Astrocyte of the spinal cord (primary cell): ENCODE measurements around the gene OR1F1.
"Not testable (repeated sequence)": the region's sequence is repeated elsewhere in the genome, so short reads cannot be mapped to it uniquely, and the experiment has no call there.

Source experiments
- DNase-seq: peaks from one replicate; pipeline ENCODE4 v3.0.0; 2011; ENCODE audit warnings: low read depth, low spot score
- H3K4me3 ChIP-seq: 2 replicates; pipeline ENCODE4 v1.5.1; 2011; ENCODE audit warnings: low read depth, mild to moderate bottlenecking, low read length, moderate library complexity
- in situ Hi-C: cut with HindIII; loops from 2 replicates; pipeline ENCODE4 v1.10.0; 2017; ENCODE audit warnings: low sequenced_read_pairs
- TF ChIP-seq, protein P1 (sequence below): IDR thresholded peaks from 2 replicates; pipeline ENCODE4 v1.5.1; 2012; ENCODE audit warnings: low read depth, mild to moderate bottlenecking, low read length, inconsistent platforms

Gene OR1F1

DNA sequence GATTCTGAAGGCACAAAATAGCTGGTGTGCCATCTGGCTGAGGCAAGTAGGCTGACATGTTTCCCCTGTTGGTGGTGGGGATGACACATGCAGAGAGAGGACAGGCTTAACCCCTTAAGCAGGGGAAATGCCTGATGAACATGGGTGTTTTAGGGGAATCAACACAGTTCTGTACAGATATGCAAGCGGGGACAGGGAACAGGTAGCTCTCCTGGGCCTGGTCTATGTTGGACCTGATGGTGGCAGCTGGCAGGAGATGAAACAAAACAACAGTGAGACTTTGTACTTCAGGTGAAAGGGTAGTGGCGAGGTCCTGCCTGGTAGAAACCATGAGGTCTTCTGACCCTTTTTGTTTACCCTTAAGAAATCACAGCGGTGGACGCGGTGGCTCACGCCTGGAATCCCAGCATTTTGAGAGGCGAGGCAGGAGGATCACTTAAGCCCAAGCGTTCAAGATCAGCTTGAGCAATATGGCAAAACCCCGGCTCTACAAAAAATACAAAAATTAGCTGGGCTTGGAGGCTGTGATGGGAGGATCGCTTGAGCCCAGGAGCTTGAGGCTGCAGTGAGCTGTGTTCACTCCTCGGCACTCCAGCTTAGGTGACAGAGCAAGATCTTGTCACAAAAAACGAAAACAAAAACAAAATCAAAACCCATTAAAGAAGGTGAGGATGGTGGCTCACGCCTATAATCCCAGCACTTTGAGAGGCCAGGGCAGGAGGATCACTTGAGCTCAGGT, 10.5 kb downstream of the OR1F1 start:
- in situ Hi-C loops: no loop called here
- TF ChIP-seq, protein P1, sequence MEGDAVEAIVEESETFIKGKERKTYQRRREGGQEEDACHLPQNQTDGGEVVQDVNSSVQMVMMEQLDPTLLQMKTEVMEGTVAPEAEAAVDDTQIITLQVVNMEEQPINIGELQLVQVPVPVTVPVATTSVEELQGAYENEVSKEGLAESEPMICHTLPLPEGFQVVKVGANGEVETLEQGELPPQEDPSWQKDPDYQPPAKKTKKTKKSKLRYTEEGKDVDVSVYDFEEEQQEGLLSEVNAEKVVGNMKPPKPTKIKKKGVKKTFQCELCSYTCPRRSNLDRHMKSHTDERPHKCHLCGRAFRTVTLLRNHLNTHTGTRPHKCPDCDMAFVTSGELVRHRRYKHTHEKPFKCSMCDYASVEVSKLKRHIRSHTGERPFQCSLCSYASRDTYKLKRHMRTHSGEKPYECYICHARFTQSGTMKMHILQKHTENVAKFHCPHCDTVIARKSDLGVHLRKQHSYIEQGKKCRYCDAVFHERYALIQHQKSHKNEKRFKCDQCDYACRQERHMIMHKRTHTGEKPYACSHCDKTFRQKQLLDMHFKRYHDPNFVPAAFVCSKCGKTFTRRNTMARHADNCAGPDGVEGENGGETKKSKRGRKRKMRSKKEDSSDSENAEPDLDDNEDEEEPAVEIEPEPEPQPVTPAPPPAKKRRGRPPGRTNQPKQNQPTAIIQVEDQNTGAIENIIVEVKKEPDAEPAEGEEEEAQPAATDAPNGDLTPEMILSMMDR: no peak
- H3K4me3 ChIP-seq: no peak overlapping the region
- no peak for DNase-seq

DNA sequence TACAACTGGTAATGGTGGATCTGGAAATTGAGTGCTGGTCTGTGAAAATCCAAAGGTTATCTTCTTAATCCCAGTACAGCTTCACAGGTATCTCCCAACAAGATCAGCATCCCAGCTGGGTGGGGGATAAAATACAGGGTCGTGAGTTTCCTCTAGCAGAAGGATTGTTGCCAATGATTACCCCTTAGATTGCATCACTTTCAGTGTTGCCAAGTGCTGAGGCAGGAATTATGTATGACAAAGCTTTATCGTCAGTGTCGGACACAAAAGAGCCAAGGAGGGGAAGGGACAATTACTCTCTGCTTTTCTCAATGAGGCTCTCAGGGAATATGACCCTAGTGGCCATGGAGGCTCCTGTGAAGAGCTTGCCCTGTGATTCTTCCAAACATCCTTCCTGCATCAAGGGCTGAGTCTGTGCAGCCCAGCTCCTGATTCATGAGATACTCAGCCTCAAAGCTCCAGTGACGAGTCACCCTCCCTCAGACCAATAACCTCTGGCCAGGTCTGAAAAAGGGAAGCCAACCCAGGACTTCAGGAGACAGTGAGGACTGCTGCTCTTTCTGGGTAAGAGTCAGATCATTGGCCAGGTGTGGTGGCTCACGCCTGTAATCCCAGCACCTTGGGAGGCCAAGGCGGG, 15.0 kb downstream of the OR1F1 start:
- TF ChIP-seq, protein P1: no peak
- no peak overlapping the region for H3K4me3 ChIP-seq
- in situ Hi-C loops: no loop called here
- DNase-seq: no peak

DNA sequence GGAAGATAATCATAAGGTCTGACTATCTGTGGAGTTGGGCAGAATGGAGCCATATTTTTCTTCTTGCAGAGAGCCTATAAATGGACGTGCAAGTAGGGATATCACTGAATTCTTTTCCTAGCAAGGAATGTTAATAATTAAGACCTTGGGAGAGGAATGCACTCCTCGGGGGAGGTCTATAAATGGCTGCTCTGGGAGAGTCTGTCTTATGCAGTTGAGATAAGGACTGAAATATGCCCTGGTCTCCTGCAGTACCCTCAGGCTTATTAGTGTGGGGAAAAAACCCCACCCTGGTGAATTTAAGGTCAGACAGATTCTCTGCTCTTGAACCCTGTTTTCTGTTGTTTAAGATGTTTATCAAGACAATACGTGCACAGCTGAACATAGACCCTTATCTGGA, 17.9 kb downstream of the OR1F1 start:
- in situ Hi-C loops, DNase-seq: not testable (repeated sequence)

DNA sequence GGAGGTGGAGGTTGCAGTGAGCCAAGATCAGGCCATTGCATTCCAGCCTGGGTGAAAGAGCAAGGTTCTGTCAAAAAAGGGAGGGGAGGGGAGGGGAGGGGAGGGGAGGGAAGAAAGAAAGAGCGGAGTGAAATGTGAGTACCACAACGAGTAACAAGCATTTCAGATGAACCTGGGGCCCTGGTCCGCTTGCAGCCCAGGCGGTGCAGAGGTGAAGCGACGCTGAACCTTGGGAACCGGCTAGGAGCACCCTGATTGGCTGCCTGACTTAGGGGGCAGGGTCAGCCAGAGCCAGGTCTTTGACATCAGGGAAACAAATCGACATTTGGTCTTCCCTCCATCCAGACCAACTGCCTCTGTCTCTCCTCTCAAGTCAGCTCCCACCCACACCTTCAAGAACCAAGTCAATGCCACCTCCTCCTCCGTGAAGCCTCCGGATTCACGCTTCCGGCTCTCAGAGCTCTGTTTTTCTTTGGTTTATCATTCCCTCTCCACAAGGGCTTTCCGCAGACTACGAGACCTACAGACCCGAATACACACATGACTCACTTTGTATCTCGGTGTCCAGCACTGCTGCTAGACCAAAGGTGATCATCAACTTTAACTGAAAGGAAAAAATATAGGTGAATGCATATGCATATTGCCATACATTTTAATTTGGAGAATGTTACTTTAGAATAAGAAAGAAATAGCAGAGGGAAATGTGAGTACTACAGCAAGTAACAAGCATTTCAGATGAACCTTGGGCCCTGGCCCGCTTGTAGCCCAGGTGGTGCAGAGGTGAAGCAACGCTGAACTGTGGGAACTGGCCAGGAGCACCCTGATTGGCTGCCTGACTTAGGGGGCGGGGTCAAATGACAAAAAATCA, 19.3 kb downstream of the OR1F1 start:
- in situ Hi-C loops: no loop called here
- TF ChIP-seq, protein P1: no peak
- DNase-seq: no peak
- no peak overlapping the region for H3K4me3 ChIP-seq

More for the DNA sequence above, 17.9 kb downstream of the OR1F1 start:
- H3K4me3 ChIP-seq: not testable (repeated sequence)

DNA sequence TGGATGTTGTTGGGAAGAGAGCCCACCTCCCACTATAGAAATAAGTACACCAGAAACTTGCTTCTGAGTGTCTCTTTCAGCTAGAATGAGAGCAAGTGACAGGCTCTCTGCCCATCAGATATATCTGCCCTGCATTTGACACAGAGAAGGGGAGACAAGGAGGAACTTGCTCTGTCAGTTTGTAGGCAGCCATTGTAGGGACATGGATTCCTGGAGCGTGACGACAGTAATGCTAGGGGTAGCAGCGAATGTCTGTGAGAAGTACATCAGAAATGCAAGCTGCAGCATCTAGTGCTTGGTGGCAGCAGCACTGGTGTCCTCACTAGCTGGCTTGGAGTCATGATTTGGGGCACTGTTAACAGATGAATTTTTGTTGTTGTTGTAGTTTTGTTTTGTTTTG, 24.0 kb downstream of the OR1F1 start:
- no peak for DNase-seq

DNA sequence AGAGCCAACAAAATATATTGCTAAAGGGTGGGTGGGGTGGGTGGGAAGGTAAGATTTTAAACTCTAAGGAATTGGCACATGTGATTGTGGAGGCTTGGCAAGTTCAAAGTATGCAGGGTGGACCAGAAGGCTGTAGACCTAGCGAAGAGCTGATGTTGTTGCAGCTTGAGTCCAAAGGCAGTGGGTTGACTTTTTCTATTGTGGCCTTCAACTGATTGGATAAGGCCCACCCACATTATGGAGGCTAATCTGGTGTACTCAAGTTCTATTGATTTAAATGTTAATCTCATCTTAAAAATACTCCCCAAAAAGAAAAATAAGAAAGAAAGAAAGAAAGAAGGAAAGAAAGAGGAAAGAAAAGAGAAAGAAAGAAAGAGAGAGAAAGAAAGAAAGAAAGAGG, 24.6 kb downstream of the OR1F1 start:
- DNase-seq: no peak
- TF ChIP-seq, protein P1: no peak
- in situ Hi-C loops: no loop called here
- no peak overlapping the region for H3K4me3 ChIP-seq

More for the DNA sequence above, 24.0 kb downstream of the OR1F1 start:
- no peak overlapping the region for H3K4me3 ChIP-seq
- TF ChIP-seq, protein P1: no peak
- in situ Hi-C loops: no loop called here
